SH-SY5Y (cell line): ENCODE results near the gene P2RX5.
A peak's percentile ranks its signal among the peaks of the same experiment; 100 is the strongest.

ENCODE experiments used
- GATA2 ChIP-seq: IDR thresholded peaks from 2 replicates; pipeline ENCODE4 v1.6.1; 2011; ENCODE audit warnings: mild to moderate bottlenecking, low read depth, low read length
- GATA3 ChIP-seq: IDR thresholded peaks from 2 replicates; pipeline ENCODE4 v1.6.1; 2011; ENCODE audit warnings: low read depth, mild to moderate bottlenecking, low read length, moderate library complexity

GRCh38 chr17:3667366-3668278, 28.3 kb downstream of the P2RX5 start:
- TF ChIP-seq GATA3: no peak
- TF ChIP-seq GATA2: 0 out of 2 replicates have a peak, but pooled peaks have one; percentile 21
